GM15510 (cell line): ENCODE results near the gene ANTXRL.

ENCODE experiments used
- POLR2A ChIP-seq: IDR thresholded peaks from 3 replicates; pipeline ENCODE4 v1.6.1; 2011; ENCODE audit warnings: borderline replicate concordance; ENCODE audit not compliant: insufficient read length; ENCODE audit errors: extremely low read depth

ANTXRL gene

DNA sequence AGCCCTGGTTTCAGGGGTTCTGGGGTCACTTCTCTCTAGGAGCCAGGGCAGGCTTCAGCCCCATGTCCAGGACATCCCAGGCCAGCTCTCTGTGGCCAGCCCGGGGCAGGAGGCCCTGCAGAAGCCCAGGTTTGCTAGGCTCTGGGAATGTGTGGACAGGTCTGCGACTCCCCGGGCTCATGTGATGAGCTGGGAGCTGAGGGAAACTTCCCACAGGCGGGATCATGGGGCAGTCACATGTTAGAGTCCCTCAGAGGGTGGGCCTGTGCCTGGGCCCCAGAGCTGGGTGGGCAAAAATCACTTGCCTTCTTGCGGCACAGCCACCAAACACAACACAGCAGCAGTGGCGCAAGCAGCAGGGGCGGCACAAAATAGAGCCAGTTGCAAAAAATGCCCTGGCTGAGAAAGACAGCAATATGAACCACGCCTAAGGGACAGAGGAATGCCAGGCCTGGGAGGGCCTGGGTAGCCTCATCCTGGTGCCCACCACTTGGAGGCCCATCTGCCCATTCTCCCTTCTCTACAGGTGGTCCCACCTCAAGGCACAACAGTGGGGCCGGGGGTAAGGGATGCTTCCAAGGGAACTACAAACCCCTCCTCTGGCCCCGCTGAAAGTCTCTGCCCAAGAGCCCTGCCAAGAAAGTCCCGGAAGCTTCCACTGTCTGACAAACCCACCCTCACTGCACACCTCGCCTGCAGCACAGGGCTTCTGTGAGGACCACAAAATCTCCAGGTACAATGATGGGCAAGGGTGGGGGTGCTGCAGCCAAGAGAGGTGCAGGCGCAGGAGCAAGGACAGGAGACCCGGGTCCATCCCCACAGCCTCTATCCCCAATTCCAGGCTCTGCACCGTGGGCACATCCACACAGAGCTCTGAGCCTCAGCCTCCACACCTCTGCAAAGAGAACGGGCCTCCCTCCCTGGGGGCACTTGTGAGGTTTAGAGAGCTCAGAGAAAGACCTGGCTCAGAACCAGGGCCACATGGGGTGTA is 34.6 kb upstream of the ANTXRL start:
- no peak for TF ChIP-seq POLR2A

DNA sequence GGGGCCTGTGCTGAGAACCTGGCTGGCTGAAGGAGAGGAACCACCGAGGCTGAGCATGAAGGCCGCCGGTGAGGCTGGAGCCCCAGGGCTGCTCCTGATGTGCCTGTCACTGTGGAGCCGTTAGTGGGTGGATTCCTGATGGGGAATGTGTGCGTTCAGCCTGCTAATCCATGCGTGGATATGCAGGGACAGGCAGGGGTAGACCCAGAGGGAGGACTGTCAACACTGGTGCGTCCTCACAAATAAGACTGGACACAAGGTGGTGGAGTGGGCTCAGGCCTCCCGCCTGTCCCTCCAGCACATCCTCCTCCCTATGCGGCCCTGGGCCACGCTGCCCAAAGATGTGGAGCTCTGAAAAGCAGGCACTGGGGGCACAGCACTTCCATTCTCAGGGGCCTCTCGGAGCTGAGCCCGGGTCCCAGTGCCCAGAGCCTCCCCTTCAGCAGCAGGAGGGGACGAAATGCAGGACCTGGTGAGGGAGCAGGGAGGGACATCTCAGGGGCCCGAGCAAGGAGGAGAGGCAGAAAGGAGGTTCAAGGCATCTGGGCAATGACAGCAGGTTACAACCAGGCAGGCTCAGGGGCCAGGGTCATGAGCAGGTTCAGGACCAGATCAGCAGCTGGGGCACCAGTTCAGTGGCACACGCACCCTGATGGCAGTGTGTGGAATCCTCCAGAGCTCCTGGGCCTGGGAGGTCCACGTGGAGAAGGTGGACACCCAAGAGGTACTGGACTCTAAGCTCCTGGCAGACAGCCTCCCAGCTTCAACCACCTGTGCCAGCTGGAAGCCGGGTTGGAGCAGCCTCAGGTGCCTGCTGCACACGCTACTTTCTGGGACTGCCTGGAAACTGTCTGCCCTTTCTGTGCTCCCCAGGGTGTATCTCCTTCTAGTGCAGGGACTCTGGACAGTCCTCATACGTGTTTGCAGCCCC is 33.5 kb upstream of the ANTXRL start:
- TF ChIP-seq POLR2A = no peak

GRCh38 chr10:46254007-46254383 is 32.8 kb upstream of the ANTXRL start:
- no peak for TF ChIP-seq POLR2A

GRCh38 chr10:46254467-46254866 is 32.3 kb upstream of the ANTXRL start:
- TF ChIP-seq POLR2A = no peak

DNA sequence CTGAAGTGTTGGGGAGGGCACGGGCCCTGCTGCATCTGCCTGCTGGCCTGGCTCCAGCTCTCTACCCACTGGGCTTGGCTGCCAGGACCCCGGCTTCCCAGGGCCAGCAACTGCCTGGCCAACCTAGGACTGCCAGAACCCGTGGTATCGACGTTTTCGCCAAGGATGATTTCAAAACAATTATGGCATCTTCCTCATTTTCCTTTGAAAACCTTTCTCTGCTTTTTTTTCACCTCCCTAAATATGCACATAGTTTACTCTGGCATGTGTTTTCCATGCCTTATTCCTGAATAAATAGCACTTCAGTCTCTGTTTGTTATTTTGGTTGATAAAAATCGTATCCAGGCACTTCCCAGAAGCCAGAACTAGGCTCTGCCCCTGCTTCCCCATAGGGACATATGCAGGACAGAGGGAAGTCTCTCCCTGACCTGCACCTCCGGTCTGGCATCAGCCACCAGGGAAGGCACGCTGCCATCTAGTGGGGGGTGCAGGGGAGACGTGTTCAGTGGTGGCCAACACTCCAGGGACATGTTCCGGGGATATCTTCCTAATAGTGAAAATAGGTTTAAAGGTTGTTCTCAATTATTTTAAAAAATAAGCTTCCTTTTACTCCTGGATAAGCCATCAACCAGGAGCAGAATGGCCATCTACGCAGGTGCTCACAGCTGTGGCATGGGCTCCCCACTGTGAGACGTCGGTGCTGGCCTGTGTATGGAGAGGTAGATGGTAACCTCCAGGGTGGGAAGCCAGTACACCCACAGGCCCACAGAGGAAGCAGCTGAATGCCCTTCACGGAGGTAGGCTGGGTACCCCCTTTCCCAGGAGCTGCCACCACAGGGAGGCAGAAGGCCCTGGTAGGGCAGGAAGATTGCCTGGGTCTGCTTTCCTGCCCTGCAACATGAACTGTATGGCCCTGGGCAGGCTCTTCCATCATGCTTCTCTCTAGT is 30.7 kb upstream of the ANTXRL start:
- no peak for TF ChIP-seq POLR2A

- no peak for TF ChIP-seq POLR2A
These were observed 29.7 kb upstream of the ANTXRL start for GRCh38 chr10:46257099-46257498.

DNA sequence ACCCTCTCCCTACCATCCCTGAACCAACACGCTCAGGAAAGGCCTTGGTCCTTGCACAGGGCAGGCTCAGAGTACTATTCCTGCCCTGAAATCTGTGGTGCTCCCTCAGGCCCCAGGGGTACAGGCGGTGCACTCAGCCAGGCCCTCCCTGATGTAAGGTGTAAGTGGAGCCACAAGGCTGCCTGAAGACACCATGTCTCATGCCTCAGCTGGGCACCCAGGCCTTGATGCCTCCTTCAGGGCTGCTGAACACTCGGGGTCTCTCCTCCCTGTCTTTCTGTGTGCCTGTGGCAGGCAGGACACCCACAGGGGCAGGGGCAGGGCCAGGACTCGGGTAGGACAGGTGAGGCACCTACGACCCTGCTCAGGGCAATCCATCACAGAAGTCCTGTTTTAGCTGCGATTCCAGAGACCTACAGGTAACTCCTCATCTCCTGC is 22.9 kb upstream of the ANTXRL start:
- no peak for TF ChIP-seq POLR2A

GRCh38 chr10:46264336-46264735 is 22.5 kb upstream of the ANTXRL start:
- no peak for TF ChIP-seq POLR2A

DNA sequence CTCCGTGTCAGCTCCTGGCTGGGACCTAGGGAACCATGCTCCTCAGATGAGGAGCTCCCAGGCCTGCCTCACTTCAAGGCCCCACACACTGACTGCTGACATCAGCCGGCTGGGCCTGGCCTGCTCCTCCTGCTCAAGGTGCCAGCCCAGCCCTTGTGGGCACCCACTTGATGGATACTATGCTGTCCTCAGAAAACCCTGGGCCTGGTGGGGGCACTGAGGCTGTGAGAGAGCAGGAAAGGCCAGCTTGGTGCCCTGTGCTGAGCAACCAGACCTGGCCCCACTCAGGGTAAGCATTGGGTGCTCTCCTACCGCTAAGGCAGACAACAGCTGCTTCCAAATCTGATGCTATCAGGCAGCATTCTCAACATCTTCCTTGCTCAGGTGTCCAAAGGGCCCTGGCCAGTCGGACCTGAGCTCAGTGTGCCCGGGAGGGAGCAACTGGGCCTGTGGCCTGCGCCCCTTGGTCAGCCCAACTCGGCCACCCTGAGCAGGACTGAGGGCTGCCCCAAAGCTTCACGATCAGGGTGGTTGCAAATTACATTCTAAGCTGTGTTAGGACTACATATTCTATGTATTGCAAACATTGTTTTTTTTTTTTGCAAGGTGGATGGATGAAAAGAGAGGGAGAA is 21.9 kb upstream of the ANTXRL start:
- TF ChIP-seq POLR2A = no peak

GRCh38 chr10:46266306-46266985 is 20.4 kb upstream of the ANTXRL start:
- TF ChIP-seq POLR2A = no peak

DNA sequence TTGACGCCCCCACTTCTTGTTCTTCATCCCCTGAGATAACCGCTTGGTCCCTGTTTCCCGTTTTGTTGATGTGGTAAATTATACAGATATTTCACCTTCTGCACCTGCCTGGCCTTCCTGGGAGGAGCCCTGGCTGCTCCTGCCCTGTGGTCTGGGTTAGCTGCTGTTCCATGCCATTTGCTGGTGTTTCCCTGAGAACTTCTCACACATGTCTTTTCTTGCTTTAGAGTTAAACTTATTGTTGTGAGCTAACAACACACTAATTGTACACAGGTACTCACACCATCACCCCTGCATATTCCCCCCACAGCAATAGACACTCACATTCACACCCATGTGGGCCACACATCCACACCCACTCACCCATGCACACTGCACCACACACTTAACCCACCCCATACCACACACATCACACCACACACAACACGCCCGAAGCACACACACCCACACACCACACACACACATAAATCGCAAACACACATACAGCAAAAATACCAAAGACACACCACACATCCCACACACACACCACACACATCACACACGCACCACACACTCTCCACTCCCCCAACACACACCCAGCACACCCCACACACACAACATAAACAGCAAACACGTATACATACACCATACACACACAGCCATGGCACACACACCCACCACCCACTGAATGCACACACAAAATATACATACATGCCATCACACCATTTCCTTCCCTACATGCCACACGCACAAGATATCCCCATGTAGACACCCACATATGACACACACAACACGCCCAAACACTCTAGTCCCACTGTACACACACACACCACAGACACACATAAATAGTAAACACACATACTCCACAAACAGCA is 19.4 kb upstream of the ANTXRL start:
- TF ChIP-seq POLR2A = no peak
